GM19193 (cell line): ENCODE measurements around the gene PIK3C2G.

Source experiments
- POLR2A ChIP-seq: IDR thresholded peaks from 4 replicates; pipeline ENCODE4 v1.6.1; 2011; ENCODE audit not compliant: insufficient read depth, insufficient read length; ENCODE audit errors: extremely low read depth

PIK3C2G gene

GRCh38 chr12:18696971-18697602 is 435.8 kb downstream of the PIK3C2G start:
- no peak for TF ChIP-seq POLR2A
